Lung (tissue), 12 donors: Measurements from ENCODE around the gene YAF2. TPM values are rescaled to one million over a fixed set of nuclear protein-coding genes. Genes with fewer than 3 reads are reported as not detected.

Source experiments
- ATAC-seq: fragments of 200-7000 bp; cut with Tn5 transposase; one replicate; pipeline ENCODE4 v1.9.1; 2020; ENCODE audit warnings: moderate number of reproducible peaks; ENCODE audit not compliant: insufficient read depth, low FRiP score
- DNase-seq, 3 donors: peaks; one replicate each; pipeline ENCODE4 v3.0.0-alpha.2; 2013 to 2017
- H3K27ac ChIP-seq, 2 donors: one replicate each; pipeline ENCODE4 v1.5.1; 2013; ENCODE audit warnings: mild to moderate bottlenecking in 2 of 2, moderate library complexity in 2 of 2, control low read depth in 1 of 2, inconsistent platforms in 1 of 2, low read depth in 1 of 2, low read length in 1 of 2
- H3K27me3 ChIP-seq, 3 donors: one replicate each; pipeline ENCODE4 v1.5.1; 2013; ENCODE audit warnings: low read length in 2 of 3; ENCODE audit not compliant: control insufficient read depth in 3 of 3, insufficient read depth in 3 of 3
- H3K36me3 ChIP-seq, 4 donors: one replicate each; pipeline ENCODE4 v1.5.1; 2013; ENCODE audit warnings: low read length in 4 of 4, mild to moderate bottlenecking in 1 of 4, moderate library complexity in 1 of 4; ENCODE audit not compliant: control insufficient read depth in 4 of 4, insufficient read depth in 4 of 4
- H3K4me1 ChIP-seq, 5 donors: one replicate each; pipeline ENCODE4 v1.5.1; 2013; ENCODE audit warnings: low read length in 5 of 5, mild to moderate bottlenecking in 2 of 5, moderate library complexity in 1 of 5; ENCODE audit not compliant: control insufficient read depth in 5 of 5, insufficient read depth in 5 of 5
- H3K4me3 ChIP-seq: one replicate; pipeline ENCODE4 v1.5.1; 2013; ENCODE audit warnings: mild to moderate bottlenecking, control low read depth, moderate library complexity
- H3K9ac ChIP-seq, 2 donors: one replicate each; pipeline ENCODE4 v1.5.1; 2013; ENCODE audit warnings: low read length in 2 of 2, control low read depth in 1 of 2; ENCODE audit not compliant: insufficient read depth in 1 of 2
- H3K9me3 ChIP-seq, 4 donors: one replicate each; pipeline ENCODE4 v1.5.1; 2013; ENCODE audit warnings: low read length in 3 of 4, mild to moderate bottlenecking in 1 of 4, moderate library complexity in 1 of 4; ENCODE audit not compliant: control insufficient read depth in 4 of 4, insufficient read depth in 3 of 4
- WGBS, 2 donors: extraction: QIAGEN DNeasy Blood & Tissue Kit; methylation state at CpG; one replicate each; pipeline ENCODE4 v1.1.7; 2013; 5-methylcytosine and 5-hydroxymethylcytosine counted together
- polyA plus RNA-seq, 2 donors: library from polyadenylated mRNA; stranded (reverse); fragments of 200-250 nt; gene quantifications; one replicate each; pipeline ENCODE4 v1.2.1, GENCODE V29; 2013
- total RNA-seq, 2 donors: library from RNA; depleted of rRNA in 1 of 2; stranded (reverse); fragments of >200 nt in 1 of 2; gene quantifications; one replicate each; pipeline ENCODE4 v1.2.1, GENCODE V29; 2014 to 2021
- TF ChIP-seq, protein P1 (sequence below): IDR thresholded peaks from 2 replicates; pipeline ENCODE4 v1.5.1; 2012; ENCODE audit warnings: mild to moderate bottlenecking; ENCODE audit errors: control extremely low read depth, extremely low read depth
- donor health status: control.
- donor health status: control.
- donor health status: Bipolar disorder and iron deficiency.
- donor health status: healthy.
- donor health status: DM: yes; HTN: yes; CAD: no.

YAF2 gene
- total and polyA plus RNA-seq, 4 donors = 9.4 to 27.9 (median 19.0) TPM

DNA sequence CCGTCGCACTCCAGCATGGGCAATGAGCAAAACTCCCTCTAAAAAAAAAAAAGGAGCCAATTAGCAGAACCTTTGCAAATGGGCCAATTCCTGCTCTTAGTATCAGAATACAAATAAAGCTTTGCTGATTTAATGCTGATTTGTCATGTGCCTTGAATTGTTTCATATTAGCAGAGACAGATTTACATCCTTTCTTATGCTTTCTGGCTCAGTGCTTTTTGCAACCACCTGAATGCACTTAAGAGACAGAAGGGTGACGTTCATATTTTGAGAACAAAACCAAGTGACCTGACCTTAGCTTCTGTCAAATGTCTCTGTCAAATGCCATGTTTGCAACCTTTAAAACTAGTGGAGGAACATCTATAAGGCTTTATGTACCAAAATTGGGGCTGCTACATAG lies 43.8 kb upstream of the YAF2 start:
- H3K27me3 ChIP-seq = no peaks in the 10 kb centered on the region
- 82 to 92% methylated on average over 3 of the region's 3 CpGs for WGBS, 2 donors
- peaks cover 0 to 6% (median 0%) of the 10 kb centered on the region in 5 donors for H3K4me1 ChIP-seq
- no peak for ATAC-seq
- DNase-seq = no peak
- no peak overlapping the region for H3K4me3 ChIP-seq
- H3K9ac ChIP-seq = no peak overlapping the region
- H3K36me3 ChIP-seq = no peaks in the 10 kb centered on the region
- no peak overlapping the region for H3K27ac ChIP-seq
- H3K9me3 ChIP-seq = no peaks in the 10 kb centered on the region
- TF ChIP-seq, protein P1, sequence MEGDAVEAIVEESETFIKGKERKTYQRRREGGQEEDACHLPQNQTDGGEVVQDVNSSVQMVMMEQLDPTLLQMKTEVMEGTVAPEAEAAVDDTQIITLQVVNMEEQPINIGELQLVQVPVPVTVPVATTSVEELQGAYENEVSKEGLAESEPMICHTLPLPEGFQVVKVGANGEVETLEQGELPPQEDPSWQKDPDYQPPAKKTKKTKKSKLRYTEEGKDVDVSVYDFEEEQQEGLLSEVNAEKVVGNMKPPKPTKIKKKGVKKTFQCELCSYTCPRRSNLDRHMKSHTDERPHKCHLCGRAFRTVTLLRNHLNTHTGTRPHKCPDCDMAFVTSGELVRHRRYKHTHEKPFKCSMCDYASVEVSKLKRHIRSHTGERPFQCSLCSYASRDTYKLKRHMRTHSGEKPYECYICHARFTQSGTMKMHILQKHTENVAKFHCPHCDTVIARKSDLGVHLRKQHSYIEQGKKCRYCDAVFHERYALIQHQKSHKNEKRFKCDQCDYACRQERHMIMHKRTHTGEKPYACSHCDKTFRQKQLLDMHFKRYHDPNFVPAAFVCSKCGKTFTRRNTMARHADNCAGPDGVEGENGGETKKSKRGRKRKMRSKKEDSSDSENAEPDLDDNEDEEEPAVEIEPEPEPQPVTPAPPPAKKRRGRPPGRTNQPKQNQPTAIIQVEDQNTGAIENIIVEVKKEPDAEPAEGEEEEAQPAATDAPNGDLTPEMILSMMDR = no peak

DNA sequence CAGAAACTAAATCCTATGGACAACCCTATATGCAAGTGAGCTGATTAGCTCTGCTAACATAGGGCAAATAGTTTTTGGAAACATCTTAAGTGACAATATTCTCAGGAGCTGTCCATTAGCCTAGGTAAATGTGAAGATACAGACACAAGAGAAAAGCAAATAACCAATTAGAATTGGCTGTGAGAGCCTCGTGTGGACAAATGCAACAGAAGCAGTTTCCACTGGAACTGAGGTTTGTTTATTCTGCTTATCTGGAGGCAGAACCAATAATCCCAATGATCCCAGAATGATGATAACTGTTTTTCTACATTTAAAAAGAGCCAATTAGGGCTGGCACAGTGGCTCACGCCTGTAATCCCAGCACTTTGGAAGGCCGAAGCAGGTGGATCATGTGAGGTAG lies 43.2 kb upstream of the YAF2 start:
- no peak for DNase-seq
- Histone ChIP-seq H3K27me3 (no peaks in the 10 kb centered on the region), H3K27ac (no peak overlapping the region), H3K4me3 (no peak overlapping the region), H3K9ac (no peak overlapping the region), H3K4me1 (peaks cover 0 to 6% (median 0%) of the 10 kb centered on the region in 5 donors), H3K9me3 (no peaks in the 10 kb centered on the region), H3K36me3 (no peaks in the 10 kb centered on the region)
- ATAC-seq = no peak
- WGBS, 2 donors = 50 to 58% methylated on average over 3 of the region's 3 CpGs
- TF ChIP-seq, protein P1 = no peak

DNA sequence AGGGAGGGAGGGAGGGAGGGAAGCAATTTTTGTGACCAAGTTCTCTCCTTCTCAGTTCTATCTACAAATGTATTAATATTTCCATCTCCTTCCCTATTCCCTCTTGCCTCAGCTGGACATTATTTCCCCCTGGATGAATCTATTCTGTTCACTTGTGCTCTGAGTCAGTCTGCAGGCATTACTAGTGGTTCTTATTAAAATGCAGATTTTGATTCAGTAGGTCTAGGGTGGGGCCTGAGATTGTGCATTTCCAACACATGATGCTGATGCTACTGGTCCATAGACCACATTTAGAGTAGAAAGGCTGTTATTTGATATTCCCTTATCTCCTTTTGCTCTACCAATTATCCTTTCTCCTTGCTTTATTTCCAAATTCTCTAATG lies 40.1 kb upstream of the YAF2 start:
- TF ChIP-seq, protein P1 = no peak
- Histone ChIP-seq H3K4me1 (peaks cover 0 to 6% (median 0%) of the 10 kb centered on the region in 5 donors), H3K4me3 (no peak overlapping the region), H3K36me3 (no peaks in the 10 kb centered on the region), H3K27me3 (no peaks in the 10 kb centered on the region), H3K9me3 (no peaks in the 10 kb centered on the region), H3K9ac (no peak overlapping the region), H3K27ac (no peak overlapping the region)
- no peak for DNase-seq
- no peak for ATAC-seq
